ENCODE data around the gene CRYBG1.

The CRYBG1 gene

DNA sequence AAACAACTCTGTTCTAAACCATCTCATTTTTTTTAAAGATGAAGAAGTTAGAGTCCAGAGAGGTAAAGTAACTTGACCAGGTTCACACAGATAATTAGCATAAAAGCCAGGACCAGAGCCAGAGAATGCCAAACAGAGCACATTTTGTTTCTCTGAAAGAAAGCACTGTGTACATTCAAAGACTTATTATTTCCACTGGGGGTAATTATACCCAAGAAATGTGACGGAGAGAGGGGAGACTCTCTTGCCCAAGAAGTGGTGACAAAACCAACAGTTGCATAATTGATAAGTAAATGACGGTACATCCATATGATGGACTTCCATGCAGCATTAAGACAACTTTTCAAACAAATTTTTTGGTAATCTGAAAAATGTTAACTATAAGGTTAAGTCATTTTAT is 157.2 kb downstream of the CRYBG1 start:
- TF ChIP-seq, protein P1, sequence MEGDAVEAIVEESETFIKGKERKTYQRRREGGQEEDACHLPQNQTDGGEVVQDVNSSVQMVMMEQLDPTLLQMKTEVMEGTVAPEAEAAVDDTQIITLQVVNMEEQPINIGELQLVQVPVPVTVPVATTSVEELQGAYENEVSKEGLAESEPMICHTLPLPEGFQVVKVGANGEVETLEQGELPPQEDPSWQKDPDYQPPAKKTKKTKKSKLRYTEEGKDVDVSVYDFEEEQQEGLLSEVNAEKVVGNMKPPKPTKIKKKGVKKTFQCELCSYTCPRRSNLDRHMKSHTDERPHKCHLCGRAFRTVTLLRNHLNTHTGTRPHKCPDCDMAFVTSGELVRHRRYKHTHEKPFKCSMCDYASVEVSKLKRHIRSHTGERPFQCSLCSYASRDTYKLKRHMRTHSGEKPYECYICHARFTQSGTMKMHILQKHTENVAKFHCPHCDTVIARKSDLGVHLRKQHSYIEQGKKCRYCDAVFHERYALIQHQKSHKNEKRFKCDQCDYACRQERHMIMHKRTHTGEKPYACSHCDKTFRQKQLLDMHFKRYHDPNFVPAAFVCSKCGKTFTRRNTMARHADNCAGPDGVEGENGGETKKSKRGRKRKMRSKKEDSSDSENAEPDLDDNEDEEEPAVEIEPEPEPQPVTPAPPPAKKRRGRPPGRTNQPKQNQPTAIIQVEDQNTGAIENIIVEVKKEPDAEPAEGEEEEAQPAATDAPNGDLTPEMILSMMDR (IDR thresholded peaks at IDR 0.05; ENCODE audit: low read depth, low read length), result no peak
- DNase-seq (ENCODE audit: extremely low read depth, low read depth), result no peak

DNA sequence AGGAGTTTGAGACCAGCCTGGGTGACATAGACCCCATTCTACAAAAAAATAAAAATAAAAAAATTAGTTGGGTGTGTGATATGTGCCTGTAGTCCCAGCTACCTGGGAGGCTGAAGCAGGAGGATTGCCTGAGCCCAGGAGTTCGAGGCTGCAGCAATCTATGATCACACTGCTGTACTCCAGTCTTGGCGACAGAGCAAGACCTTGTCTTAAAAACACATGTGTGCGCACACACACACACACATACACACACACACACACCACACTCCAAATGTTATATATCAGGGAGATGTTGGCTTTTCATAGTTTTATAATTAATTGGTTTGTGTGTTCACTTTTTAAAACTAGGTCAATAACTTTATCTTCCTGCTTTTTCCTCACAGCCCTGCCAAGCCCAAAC is 158.2 kb downstream of the CRYBG1 start:
- no peak for DNase-seq (ENCODE audit: extremely low read depth, low read depth)
- TF ChIP-seq, protein P1 (IDR thresholded peaks at IDR 0.05; ENCODE audit: low read depth, low read length), result no peak

DNA sequence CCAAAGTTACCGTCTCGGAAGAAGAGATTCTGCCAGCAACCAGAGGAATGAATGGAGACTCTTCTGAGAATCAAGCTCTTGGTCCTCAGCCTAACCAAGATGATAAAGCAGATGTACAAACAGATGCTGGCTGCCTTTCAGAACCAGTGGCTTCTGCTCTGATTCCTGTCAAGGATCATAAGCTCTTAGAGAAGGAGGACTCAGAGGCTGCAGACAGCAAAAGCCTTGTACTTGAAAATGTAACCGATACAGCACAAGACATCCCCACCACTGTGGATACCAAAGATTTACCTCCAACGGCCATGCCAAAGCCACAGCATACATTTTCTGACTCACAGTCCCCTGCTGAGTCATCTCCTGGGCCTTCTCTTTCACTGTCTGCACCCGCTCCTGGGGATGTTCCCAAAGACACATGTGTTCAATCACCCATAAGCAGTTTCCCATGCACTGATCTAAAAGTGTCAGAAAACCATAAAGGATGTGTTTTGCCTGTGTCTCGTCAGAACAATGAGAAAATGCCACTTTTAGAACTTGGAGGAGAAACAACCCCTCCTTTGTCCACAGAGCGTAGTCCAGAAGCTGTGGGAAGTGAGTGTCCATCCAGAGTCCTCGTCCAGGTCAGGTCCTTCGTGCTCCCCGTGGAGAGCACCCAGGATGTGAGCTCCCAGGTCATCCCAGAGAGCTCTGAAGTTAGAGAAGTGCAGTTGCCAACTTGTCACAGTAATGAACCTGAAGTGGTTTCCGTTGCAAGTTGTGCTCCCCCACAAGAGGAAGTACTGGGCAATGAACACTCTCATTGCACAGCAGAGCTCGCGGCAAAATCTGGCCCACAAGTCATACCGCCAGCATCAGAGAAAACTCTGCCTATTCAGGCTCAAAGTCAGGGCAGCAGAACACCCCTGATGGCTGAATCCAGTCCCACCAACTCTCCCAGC is 159.2 kb downstream of the CRYBG1 start:
- TF ChIP-seq, protein P1 (IDR thresholded peaks at IDR 0.05; ENCODE audit: low read depth, low read length), result no peak
- peak; percentile 49 for DNase-seq (ENCODE audit: extremely low read depth, low read depth)

DNA sequence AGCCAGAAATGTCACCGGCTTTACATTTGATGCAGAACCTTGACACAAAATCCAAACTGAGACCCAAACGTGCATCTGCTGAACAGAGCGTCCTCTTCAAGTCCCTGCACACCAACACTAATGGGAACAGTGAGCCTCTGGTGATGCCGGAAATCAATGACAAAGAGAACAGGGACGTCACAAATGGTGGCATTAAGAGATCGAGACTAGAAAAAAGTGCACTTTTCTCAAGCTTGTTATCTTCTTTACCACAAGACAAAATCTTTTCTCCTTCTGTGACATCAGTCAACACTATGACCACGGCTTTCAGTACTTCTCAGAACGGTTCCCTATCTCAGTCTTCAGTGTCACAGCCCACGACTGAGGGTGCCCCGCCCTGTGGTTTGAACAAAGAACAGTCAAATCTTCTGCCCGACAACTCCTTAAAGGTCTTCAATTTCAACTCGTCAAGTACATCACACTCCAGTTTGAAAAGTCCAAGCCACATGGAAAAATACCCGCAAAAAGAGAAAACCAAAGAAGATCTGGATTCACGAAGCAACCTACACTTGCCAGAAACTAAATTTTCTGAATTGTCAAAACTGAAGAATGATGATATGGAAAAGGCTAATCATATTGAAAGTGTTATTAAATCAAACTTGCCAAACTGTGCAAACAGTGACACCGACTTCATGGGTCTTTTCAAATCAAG is 160.3 kb downstream of the CRYBG1 start:
- TF ChIP-seq, protein P1 (IDR thresholded peaks at IDR 0.05; ENCODE audit: low read depth, low read length), result no peak
- DNase-seq (ENCODE audit: extremely low read depth, low read depth), result no peak

DNA sequence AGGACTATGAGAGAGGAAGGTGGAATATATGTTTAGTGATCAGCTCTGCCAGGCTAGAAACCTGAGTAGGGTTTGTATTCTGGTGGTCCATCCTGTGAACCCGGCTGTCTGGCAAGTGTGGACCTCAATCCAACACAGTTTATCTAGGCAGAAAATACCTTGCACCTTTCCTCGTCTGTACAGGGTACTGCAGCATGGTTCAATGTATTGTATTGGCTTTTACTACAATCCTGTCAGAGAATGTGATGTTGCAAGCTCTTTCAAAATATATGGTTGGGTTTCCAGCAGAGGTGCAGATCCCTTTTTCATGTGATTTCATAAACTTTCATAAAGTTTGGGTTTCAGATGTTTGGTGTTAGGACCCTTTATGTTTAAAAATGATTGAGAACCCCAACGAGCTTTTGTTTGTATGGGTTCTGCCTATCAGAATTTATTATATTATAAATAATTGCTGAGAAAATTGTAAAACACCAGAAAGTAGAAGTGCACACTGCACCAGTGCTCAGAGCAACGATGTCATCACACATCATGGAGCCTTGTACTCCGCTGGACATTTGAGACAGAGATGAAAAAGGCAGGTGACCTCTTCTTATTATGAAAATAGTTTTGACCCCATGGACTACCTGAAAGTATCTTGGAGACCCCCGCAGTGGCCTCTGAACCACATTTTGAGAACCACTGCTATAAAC is 162.2 kb downstream of the CRYBG1 start:
- no peak for DNase-seq (ENCODE audit: extremely low read depth, low read depth)
- TF ChIP-seq, protein P1 (IDR thresholded peaks at IDR 0.05; ENCODE audit: low read depth, low read length), result no peak

DNA sequence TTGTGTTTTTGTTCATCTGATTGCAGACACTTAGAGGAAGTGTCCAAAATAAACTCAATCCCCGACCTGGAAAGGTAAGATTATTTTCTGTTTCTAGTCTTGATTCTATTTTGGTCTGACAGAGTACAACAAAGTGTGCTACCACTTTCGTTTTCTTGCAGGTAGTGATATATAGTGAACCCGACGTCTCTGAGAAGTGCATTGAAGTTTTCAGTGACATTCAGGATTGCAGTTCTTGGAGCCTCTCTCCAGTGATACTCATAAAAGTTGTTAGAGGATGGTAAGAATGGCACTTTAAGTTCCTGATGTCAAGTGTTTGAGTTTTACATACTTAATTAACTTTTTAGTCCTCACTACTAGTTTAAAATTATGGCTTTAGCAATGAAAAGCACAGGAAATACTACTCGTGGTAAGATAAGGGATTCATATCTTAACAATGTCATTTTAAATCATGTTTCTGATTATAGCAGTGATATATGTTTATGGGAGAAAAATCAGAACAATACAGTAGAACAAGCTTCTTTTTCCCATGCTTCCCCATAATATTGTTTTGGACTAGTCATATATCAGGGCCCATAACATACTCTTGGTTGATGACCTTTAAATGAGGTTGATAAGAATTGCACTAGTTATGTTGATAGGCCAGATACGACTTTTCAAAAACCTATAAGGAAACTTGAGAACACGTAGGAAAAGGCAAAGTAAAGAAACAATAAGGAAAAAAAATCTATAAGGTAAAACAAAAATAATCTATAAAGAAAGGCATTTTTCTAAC is 164.8 kb downstream of the CRYBG1 start:
- TF ChIP-seq, protein P1 (IDR thresholded peaks at IDR 0.05; ENCODE audit: low read depth, low read length), result no peak
- no peak for DNase-seq (ENCODE audit: extremely low read depth, low read depth)

Measured in AG09319 (cell line).